Smooth muscle cell (in vitro differentiated cells): ENCODE measurements around the gene CFAP46. TPM values are rescaled to one million over a fixed set of nuclear protein-coding genes. Genes with fewer than 3 reads are reported as not detected.
"Not testable (repeated sequence)": the region's sequence is repeated elsewhere in the genome, so short reads cannot be mapped to it uniquely, and the experiment has no call there.

Experiments
- DNase-seq: peaks from one replicate; lab custom pipeline; 2025; ENCODE audit not compliant: unreplicated experiment; lab: John Stamatoyannopoulos, UW
- H2AFZ ChIP-seq: fragments of 200-600 bp; sonication (generic); 2 replicates; pipeline ENCODE4 v1.6.0; 2016; ENCODE audit warnings: antibody characterized with exemption, low read depth, mild to moderate bottlenecking
- H3F3A ChIP-seq: fragments of 200-600 bp; sonication (generic); 2 replicates; pipeline ENCODE4 v1.6.0; 2017; ENCODE audit warnings: antibody characterized with exemption, low read depth
- H3K27ac ChIP-seq: fragments of 200-600 bp; sonication (generic); 2 replicates; pipeline ENCODE4 v1.5.1; 2016; ENCODE audit warnings: low read depth, mild to moderate bottlenecking
- H3K27me3 ChIP-seq: fragments of 200-600 bp; sonication (generic); 2 replicates; pipeline ENCODE4 v1.6.1; 2016; ENCODE audit warnings: low read depth, mild to moderate bottlenecking
- H3K36me3 ChIP-seq: fragments of 200-600 bp; sonication (generic); 2 replicates; pipeline ENCODE4 v1.5.1; 2016; ENCODE audit warnings: low read depth
- H3K4me1 ChIP-seq: fragments of 200-600 bp; sonication (generic); 2 replicates; pipeline ENCODE4 v1.5.1; 2016; ENCODE audit warnings: low read depth
- H3K4me2 ChIP-seq: fragments of 200-600 bp; sonication (generic); 2 replicates; pipeline ENCODE4 v1.6.0; 2016; ENCODE audit warnings: mild to moderate bottlenecking
- H3K4me3 ChIP-seq: fragments of 200-600 bp; sonication (generic); 2 replicates; pipeline ENCODE4 v1.5.1; 2016; ENCODE audit warnings: mild to moderate bottlenecking
- H3K79me2 ChIP-seq: fragments of 200-600 bp; sonication (generic); 2 replicates; pipeline ENCODE4 v1.6.0; 2016; ENCODE audit warnings: low read depth, mild to moderate bottlenecking
- H3K9ac ChIP-seq: fragments of 200-600 bp; sonication (generic); 2 replicates; pipeline ENCODE4 v1.6.0; 2016; ENCODE audit warnings: low read depth
- H3K9me3 ChIP-seq: fragments of 200-600 bp; sonication (generic); replicated peaks from 2 replicates; pipeline ENCODE4 v1.5.1; 2016; ENCODE audit warnings: low read depth
- H4K20me1 ChIP-seq: fragments of 200-600 bp; sonication (generic); 2 replicates; pipeline ENCODE4 v1.6.0; 2016; ENCODE audit warnings: low read depth
- WGBS: methylation state at CpG from one replicate; pipeline ENCODE4 v1.1.7; 2016; ENCODE audit warnings: low lambda C conversion rate; 5-methylcytosine and 5-hydroxymethylcytosine counted together
- polyA plus RNA-seq: library from polyadenylated mRNA; unstranded; fragments of >200 nt; fragmentation: Nextera tagmentation; extraction: Ambion mirVana; gene quantifications from 2 replicates; pipeline ENCODE4 v1.2.1, GENCODE V29; 2016
- total RNA-seq: library from RNA; depleted of rRNA; stranded (reverse); fragments of >200 nt; gene quantifications from 2 replicates; pipeline ENCODE4 v1.2.3, GENCODE V29; 2014
- TF ChIP-seq, protein P1 (sequence below): fragments of 200-600 bp; sonication (generic); IDR thresholded peaks from 2 replicates; pipeline ENCODE4 v1.5.1; 2017; ENCODE audit warnings: borderline replicate concordance, mild to moderate bottlenecking, antibody characterized with exemption; ENCODE audit not compliant: insufficient read depth, poor library complexity, severe bottlenecking

Gene CFAP46
- total and polyA plus RNA-seq, 2 experiments from 2014 or later, result 1.1 to 2.0 TPM

DNA sequence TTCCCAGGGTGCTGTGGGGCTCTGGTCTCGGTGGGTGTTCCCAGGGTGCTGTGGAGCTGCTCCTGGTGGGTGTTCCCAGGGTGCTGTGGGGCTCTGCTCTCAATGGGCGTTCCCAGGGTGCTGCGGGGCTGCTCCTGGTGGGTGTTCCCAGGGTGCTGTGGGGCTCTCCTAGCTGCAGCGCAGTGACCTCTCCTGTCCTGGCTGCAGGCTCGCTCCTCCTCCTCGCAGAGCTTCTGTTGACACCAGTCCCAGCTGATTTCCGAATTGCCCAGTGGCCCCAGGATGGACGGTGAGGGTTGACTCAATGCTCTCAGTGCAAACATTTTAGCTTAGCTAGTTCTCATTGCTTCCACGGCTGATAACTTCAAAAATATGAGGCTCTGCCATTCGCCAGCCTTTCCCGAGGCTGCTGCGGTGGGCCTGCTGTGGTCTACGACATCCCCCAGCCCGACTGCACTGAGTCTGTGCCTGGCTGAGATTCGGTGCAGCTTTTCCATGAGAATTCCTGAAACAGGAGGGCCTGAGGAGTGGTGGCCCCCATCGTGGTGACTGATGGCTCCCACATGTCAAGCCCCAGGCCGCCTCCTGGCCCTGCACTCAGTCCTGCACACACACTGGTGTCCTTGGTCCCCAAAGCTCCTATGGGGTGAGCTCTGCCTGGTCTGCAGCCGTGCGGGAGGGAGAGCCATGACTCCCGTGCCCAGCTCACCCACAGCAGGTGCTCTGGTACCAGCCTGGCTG lies 98.1 kb downstream of the CFAP46 start:
- Histone ChIP-seq H3F3A (no peaks in the 10 kb centered on the region), H3K4me3 (no peak overlapping the region), H2AFZ (no peak overlapping the region), H4K20me1 (no peaks in the 10 kb centered on the region), H3K4me1 (no peaks in the 10 kb centered on the region), H3K79me2 (no peaks in the 10 kb centered on the region), H3K4me2 (no peak overlapping the region), H3K9me3 (no peaks in the 10 kb centered on the region), H3K27me3 (no peaks in the 10 kb centered on the region), H3K27ac (no peak overlapping the region), H3K36me3 (no peaks in the 10 kb centered on the region), H3K9ac (no peak overlapping the region)
- TF ChIP-seq, protein P1, sequence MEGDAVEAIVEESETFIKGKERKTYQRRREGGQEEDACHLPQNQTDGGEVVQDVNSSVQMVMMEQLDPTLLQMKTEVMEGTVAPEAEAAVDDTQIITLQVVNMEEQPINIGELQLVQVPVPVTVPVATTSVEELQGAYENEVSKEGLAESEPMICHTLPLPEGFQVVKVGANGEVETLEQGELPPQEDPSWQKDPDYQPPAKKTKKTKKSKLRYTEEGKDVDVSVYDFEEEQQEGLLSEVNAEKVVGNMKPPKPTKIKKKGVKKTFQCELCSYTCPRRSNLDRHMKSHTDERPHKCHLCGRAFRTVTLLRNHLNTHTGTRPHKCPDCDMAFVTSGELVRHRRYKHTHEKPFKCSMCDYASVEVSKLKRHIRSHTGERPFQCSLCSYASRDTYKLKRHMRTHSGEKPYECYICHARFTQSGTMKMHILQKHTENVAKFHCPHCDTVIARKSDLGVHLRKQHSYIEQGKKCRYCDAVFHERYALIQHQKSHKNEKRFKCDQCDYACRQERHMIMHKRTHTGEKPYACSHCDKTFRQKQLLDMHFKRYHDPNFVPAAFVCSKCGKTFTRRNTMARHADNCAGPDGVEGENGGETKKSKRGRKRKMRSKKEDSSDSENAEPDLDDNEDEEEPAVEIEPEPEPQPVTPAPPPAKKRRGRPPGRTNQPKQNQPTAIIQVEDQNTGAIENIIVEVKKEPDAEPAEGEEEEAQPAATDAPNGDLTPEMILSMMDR, result no peak
- 95% methylated on average over 19 of the region's 20 CpGs for WGBS
- no peak for DNase-seq

DNA sequence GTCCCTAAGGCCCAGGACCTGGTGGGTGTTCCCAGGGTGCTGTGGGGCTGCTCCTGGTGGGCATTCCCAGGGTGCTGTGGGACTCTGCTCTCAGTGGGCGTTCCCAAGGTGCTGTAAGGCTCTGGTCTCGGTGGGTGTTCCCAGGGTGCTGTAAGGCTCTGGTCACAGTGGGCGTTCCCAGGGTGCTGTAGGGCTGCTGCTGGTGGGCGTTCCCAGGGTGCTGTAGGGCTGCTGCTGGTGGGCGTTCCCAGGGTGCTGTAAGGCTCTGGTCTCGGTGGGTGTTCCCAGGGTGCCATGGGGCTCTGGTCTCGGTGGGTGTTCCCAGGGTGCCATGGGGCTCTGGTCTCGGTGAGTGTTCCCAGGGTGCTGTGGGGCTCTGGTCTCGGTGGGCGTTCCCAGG lies 99.1 kb downstream of the CFAP46 start:
- not testable (repeated sequence) for H3F3A ChIP-seq, H3K27me3 ChIP-seq, H2AFZ ChIP-seq, H3K79me2 ChIP-seq, H3K9ac ChIP-seq, H3K27ac ChIP-seq, DNase-seq, H4K20me1 ChIP-seq, H3K4me2 ChIP-seq, H3K36me3 ChIP-seq, H3K9me3 ChIP-seq, H3K4me1 ChIP-seq, H3K4me3 ChIP-seq
- WGBS, result 94% methylated on average over 10 of the region's 10 CpGs

DNA sequence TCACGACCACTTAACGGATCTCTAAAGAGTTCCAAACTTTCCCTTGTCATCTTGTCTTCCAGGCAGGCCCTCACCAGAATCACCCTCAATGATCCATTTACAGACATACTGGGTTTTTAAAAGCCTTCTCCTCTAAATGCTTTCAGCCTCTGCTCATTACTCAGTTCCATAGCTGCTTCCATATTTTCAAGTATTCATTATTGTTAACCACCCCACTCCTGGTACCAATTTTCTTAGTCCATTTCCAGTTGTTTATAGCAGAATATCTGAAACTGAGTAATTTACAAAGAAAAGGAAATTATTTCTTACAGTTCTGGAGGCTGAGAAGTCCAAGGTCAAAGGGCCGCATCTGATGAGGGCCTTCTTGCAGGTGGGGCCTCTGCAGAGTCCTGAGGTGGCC lies 100.0 kb downstream of the CFAP46 start:
- DNase-seq, result no peak
- no peaks in the 10 kb centered on the region for H3K9me3 ChIP-seq
- H3K4me3 ChIP-seq, result no peak overlapping the region
- no peaks in the 10 kb centered on the region for H3K36me3 ChIP-seq
- no peaks in the 10 kb centered on the region for H3K79me2 ChIP-seq
- WGBS, result 94% methylated on average over 3 of the region's 3 CpGs
- H3K27me3 ChIP-seq, result no peaks in the 10 kb centered on the region
- no peaks in the 10 kb centered on the region for H3F3A ChIP-seq
- H3K27ac ChIP-seq, result no peak overlapping the region
- no peaks in the 10 kb centered on the region for H3K4me1 ChIP-seq
- TF ChIP-seq, protein P1, result no peak
- no peak overlapping the region for H2AFZ ChIP-seq
- H4K20me1 ChIP-seq, result no peaks in the 10 kb centered on the region
- no peak overlapping the region for H3K4me2 ChIP-seq
- H3K9ac ChIP-seq, result no peak overlapping the region

DNA sequence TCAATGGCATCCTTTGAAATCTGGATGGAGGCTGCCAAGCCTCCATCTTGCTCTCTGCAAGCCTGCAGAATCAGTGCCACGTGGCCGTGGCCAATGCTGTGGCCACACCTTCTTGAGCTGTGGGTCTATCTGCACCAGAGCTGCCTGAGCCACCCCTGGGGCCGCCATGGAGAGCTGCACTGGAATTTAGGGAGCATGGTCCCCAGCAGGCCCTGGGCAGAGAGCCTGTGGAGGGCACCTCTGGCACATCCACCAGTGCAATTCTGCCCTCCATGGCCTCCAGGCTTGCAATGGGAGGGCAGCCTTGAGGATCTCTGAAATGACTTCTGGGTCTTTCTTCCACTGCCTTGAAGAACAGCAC lies 100.8 kb downstream of the CFAP46 start:
- Histone ChIP-seq H4K20me1 (no peaks in the 10 kb centered on the region), H3K4me3 (no peak overlapping the region), H2AFZ (no peak overlapping the region), H3K36me3 (no peaks in the 10 kb centered on the region), H3K4me2 (no peak overlapping the region), H3K27ac (no peak overlapping the region), H3K4me1 (no peaks in the 10 kb centered on the region), H3K79me2 (no peaks in the 10 kb centered on the region), H3K9ac (no peak overlapping the region), H3K9me3 (no peaks in the 10 kb centered on the region), H3F3A (no peaks in the 10 kb centered on the region), H3K27me3 (no peaks in the 10 kb centered on the region)
- 94% methylated on average over 3 of the region's 3 CpGs for WGBS
- TF ChIP-seq, protein P1, result no peak
- no peak for DNase-seq
